ENCODE results near the gene ZNFX1.

DNA sequence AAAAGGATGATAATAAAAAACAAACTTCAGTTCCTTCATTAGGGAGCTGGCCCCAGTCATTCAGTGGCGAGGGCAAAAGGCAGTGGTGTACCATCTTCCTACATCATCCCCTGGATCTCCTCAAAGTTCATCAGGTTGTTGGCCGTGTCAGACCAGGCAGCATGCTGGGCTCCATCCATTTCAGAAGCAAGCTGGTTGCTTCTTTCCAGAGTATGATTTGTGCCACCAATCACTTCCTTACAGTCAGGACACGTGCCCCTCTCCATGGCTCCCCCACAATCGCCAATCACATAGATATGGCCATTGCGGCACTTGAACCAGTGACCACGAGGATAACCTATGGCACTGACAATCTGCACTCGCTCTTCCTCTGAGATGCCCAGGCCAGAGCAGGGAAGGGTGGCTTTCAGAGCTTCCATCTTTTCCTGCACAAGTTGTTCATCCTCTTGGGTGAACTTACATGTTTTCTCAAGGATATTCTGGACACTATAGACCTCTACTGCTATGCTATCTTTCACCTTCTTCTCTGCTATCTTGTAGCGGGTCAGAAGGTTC, 30.6 kb downstream of the ZNFX1 start:
- TF ChIP-seq EP300 (IDR thresholded peaks at IDR 0.05; ENCODE audit: borderline replicate concordance in 1 of 2, low read depth in 1 of 2, low read length in 1 of 2) (no peak), TAF1 (IDR thresholded peaks at IDR 0.05; ENCODE audit: borderline replicate concordance, low read depth, low read length) (no peak), JUND (IDR thresholded peaks at IDR 0.05) (no peak)
- TF ChIP-seq, protein P1, sequence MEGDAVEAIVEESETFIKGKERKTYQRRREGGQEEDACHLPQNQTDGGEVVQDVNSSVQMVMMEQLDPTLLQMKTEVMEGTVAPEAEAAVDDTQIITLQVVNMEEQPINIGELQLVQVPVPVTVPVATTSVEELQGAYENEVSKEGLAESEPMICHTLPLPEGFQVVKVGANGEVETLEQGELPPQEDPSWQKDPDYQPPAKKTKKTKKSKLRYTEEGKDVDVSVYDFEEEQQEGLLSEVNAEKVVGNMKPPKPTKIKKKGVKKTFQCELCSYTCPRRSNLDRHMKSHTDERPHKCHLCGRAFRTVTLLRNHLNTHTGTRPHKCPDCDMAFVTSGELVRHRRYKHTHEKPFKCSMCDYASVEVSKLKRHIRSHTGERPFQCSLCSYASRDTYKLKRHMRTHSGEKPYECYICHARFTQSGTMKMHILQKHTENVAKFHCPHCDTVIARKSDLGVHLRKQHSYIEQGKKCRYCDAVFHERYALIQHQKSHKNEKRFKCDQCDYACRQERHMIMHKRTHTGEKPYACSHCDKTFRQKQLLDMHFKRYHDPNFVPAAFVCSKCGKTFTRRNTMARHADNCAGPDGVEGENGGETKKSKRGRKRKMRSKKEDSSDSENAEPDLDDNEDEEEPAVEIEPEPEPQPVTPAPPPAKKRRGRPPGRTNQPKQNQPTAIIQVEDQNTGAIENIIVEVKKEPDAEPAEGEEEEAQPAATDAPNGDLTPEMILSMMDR (IDR thresholded peaks at IDR 0.05) = no peak
